NCI-H345 (cell line): ENCODE data around the gene AGPAT2.
A peak's percentile ranks its signal among the peaks of the same experiment; 100 is the strongest.

ENCODE experiments used
- DNase-seq: peaks from one replicate; lab custom pipeline; 2025; lab: John Stamatoyannopoulos, UW

AGPAT2 gene

GRCh38 chr9:136673088-136673974, 13.9 kb downstream of the AGPAT2 start:
- DNase-seq, result no peak

GRCh38 chr9:136672431-136673087, 14.7 kb downstream of the AGPAT2 start:
- no peak for DNase-seq

GRCh38 chr9:136671646-136672430, 15.4 kb downstream of the AGPAT2 start:
- peak; percentile 28 for DNase-seq

GRCh38 chr9:136671254-136671614, 16.0 kb downstream of the AGPAT2 start:
- DNase-seq, result no peak

- no peak for DNase-seq
Measured at GRCh38 chr9:136670576-136671253, 16.5 kb downstream of the AGPAT2 start.

- DNase-seq, result no peak
Measured at GRCh38 chr9:136669791-136670464, 17.3 kb downstream of the AGPAT2 start.

GRCh38 chr9:136668983-136669790, 18.1 kb downstream of the AGPAT2 start:
- no peak for DNase-seq

- no peak for DNase-seq
Measured at GRCh38 chr9:136667940-136668760, 19.1 kb downstream of the AGPAT2 start.

GRCh38 chr9:136667214-136667939, 19.9 kb downstream of the AGPAT2 start:
- DNase-seq, result peak; percentile 55

- no peak for DNase-seq
Measured at GRCh38 chr9:136666372-136667213, 20.7 kb downstream of the AGPAT2 start.

GRCh38 chr9:136665704-136666371, 21.4 kb downstream of the AGPAT2 start:
- peak; percentile 14 for DNase-seq

GRCh38 chr9:136665111-136665703, 22.1 kb downstream of the AGPAT2 start:
- DNase-seq, result no peak

- DNase-seq, result no peak
Measured at GRCh38 chr9:136664000-136664915, 23.0 kb downstream of the AGPAT2 start.

- DNase-seq, result no peak
Measured at GRCh38 chr9:136662656-136663581, 24.3 kb downstream of the AGPAT2 start, which contains the start of gene EGFL7. Gene EGFL7 (plus strand): TSS chr9:136662916. CDS start chr9:136668283, 5,367 bp downstream.

GRCh38 chr9:136662326-136662655, 25.0 kb downstream of the AGPAT2 start:
- DNase-seq, result no peak
